HFFc6 (cell line): Measurements from ENCODE around the gene SLC25A29. TPM values are rescaled to one million over a fixed set of nuclear protein-coding genes. Genes with fewer than 3 reads are reported as not detected.
A peak's percentile ranks its signal among the peaks of the same experiment; 100 is the strongest.
"Not testable (repeated sequence)": the region's sequence is repeated elsewhere in the genome, so short reads cannot be mapped to it uniquely, and the experiment has no call there.

ENCODE experiments used
- DNase-seq: peaks from one replicate; pipeline ENCODE4 v3.0.0-alpha.2; 2018
- H3K27ac Mint-ChIP-seq: 2 replicates; pipeline ENCODE4 v1.8.0; 2020; ENCODE audit warnings: mild to moderate bottlenecking, mixed read lengths
- H3K27me3 Mint-ChIP-seq: 2 replicates; pipeline ENCODE4 v1.8.0; 2021; ENCODE audit warnings: mild to moderate bottlenecking, moderate library complexity, mixed read lengths; ENCODE audit not compliant: insufficient read depth
- H3K36me3 Mint-ChIP-seq: 2 replicates; pipeline ENCODE4 v1.8.0; 2021; ENCODE audit warnings: low read depth, mixed read lengths
- H3K4me1 Mint-ChIP-seq: 2 replicates; pipeline ENCODE4 v1.8.0; 2020; ENCODE audit warnings: low read depth, mixed read lengths
- H3K4me3 Mint-ChIP-seq: 2 replicates; pipeline ENCODE4 v1.8.0; 2020; ENCODE audit warnings: mild to moderate bottlenecking, moderate library complexity, mixed read lengths
- H3K9me3 Mint-ChIP-seq: 2 replicates; pipeline ENCODE4 v1.8.0; 2020; ENCODE audit warnings: mild to moderate bottlenecking, mixed read lengths
- CTCF ChIP-seq: fragments of 200-600 bp; sonication (generic); IDR thresholded peaks from 2 replicates; pipeline ENCODE4 v1.5.0; 2021; ENCODE audit warnings: antibody characterized with exemption, mild to moderate bottlenecking
- total RNA-seq, 6 experiments: library from RNA; stranded (reverse); fragmentation: NEBNext Ultra II Directional; extraction: Animal tissue kit (Norgen Biotek cat#: 25700); gene quantifications; 2 replicates in 1 of 6; 3 replicates in 5 of 6; pipeline ENCODE4 v1.2.3, GENCODE V29; 2021

Gene SLC25A29
- total RNA-seq, 6 experiments from 2014 or later = 6.5 to 8.6 (median 7.7) TPM

GRCh38 chr14:100283984-100284881, 22.0 kb downstream of the SLC25A29 start:
- Mint-ChIP-seq H3K36me3 (peaks cover 4% of the 10 kb centered on the region; the same call in 1 of the 2 replicates), H3K9me3 (no peaks in the 10 kb centered on the region), H3K4me1 (peaks cover 40% of the 10 kb centered on the region), H3K4me3 (peak overlapping the region; percentile 65), H3K27ac (peak overlapping the region; percentile 42), H3K27me3 (peaks cover 5% of the 10 kb centered on the region)
- no peak for DNase-seq
- no peak for TF ChIP-seq CTCF

GRCh38 chr14:100283436-100283835, 22.8 kb downstream of the SLC25A29 start:
- H3K9me3 Mint-ChIP-seq, H3K27me3 Mint-ChIP-seq, H3K27ac Mint-ChIP-seq, H3K36me3 Mint-ChIP-seq, H3K4me3 Mint-ChIP-seq, DNase-seq: not testable (repeated sequence)
- peaks cover 44% of the 10 kb centered on the region for H3K4me1 Mint-ChIP-seq

- H3K4me3 Mint-ChIP-seq = no peak overlapping the region
- peaks cover 50% of the 10 kb centered on the region for H3K4me1 Mint-ChIP-seq
- peaks cover 10% of the 10 kb centered on the region; the same call in 1 of the 2 replicates for H3K36me3 Mint-ChIP-seq
- H3K27me3 Mint-ChIP-seq = peaks cover 5% of the 10 kb centered on the region
- peak overlapping the region; percentile 16; the same call in 1 of the 2 replicates for H3K27ac Mint-ChIP-seq
- DNase-seq = no peak
- TF ChIP-seq CTCF = no peak
- H3K9me3 Mint-ChIP-seq = no peaks in the 10 kb centered on the region
These were observed 23.4 kb downstream of the SLC25A29 start for GRCh38 chr14:100282766-100283419.

- peaks cover 10% of the 10 kb centered on the region; the same call in 1 of the 2 replicates for H3K36me3 Mint-ChIP-seq
- TF ChIP-seq CTCF = no peak
- no peaks in the 10 kb centered on the region for H3K9me3 Mint-ChIP-seq
- H3K27me3 Mint-ChIP-seq = peaks cover 5% of the 10 kb centered on the region
- H3K4me1 Mint-ChIP-seq = peaks cover 51% of the 10 kb centered on the region
- no peak overlapping the region for H3K4me3 Mint-ChIP-seq
- no peak for DNase-seq
- H3K27ac Mint-ChIP-seq = no peak overlapping the region
These were observed 24.2 kb downstream of the SLC25A29 start for GRCh38 chr14:100282083-100282350.

- H3K27ac Mint-ChIP-seq = peak overlapping the region; percentile 57; the same call in 1 of the 2 replicates
- peaks cover 5% of the 10 kb centered on the region for H3K27me3 Mint-ChIP-seq
- H3K4me3 Mint-ChIP-seq = no peak overlapping the region; the same call in 1 of the 2 replicates
- peaks cover 51% of the 10 kb centered on the region for H3K4me1 Mint-ChIP-seq
- DNase-seq = no peak
- TF ChIP-seq CTCF = no peak
- H3K9me3 Mint-ChIP-seq = no peaks in the 10 kb centered on the region
- peaks cover 10% of the 10 kb centered on the region; the same call in 1 of the 2 replicates for H3K36me3 Mint-ChIP-seq
These were observed 24.8 kb downstream of the SLC25A29 start for GRCh38 chr14:100281286-100282082.
